Upper lobe of right lung (tissue), 1 donor: ENCODE data around the gene CFD. TPM values are rescaled to one million over a fixed set of nuclear protein-coding genes. Genes with fewer than 3 reads are reported as not detected.
A peak's percentile ranks its signal among the peaks of the same experiment; 100 is the strongest.

Experiments
- ATAC-seq: fragments of 200-7000 bp; cut with Tn5 transposase; one replicate; pipeline ENCODE4 v1.9.1; 2020; ENCODE audit warnings: mild to moderate bottlenecking, moderate library complexity
- DNase-seq: peaks from one replicate; pipeline ENCODE4 v3.0.0-alpha.2; 2020
- H3K27ac ChIP-seq: fragments of 200-600 bp; one replicate; pipeline ENCODE4 v1.8.0; 2022
- H3K27me3 ChIP-seq: fragments of 200-600 bp; one replicate; pipeline ENCODE4 v1.8.0; 2022; ENCODE audit warnings: mild to moderate bottlenecking
- H3K36me3 ChIP-seq: fragments of 200-600 bp; one replicate; pipeline ENCODE4 v1.8.0; 2022
- H3K4me1 ChIP-seq: fragments of 200-600 bp; one replicate; pipeline ENCODE4 v1.8.0; 2022
- H3K4me3 ChIP-seq: fragments of 200-600 bp; one replicate; pipeline ENCODE4 v1.8.0; 2022; ENCODE audit warnings: mild to moderate bottlenecking
- H3K9me3 ChIP-seq: fragments of 200-600 bp; one replicate; pipeline ENCODE4 v1.8.0; 2022
- CTCF ChIP-seq: fragments of 200-600 bp; IDR thresholded peaks from one replicate; pipeline ENCODE4 v1.8.0; 2022; ENCODE audit warnings: antibody characterized with exemption
- intact Hi-C: fragments of 100-400 bp; cut with DNase I; formaldehyde crosslinking; loops from one replicate; pipeline ENCODE4 v1.11.0; 2022
- microRNA-seq: library from miRNA; unstranded; fragments of <30 nt; microRNA quantifications from one replicate; pipeline ENCODE4 v1.2.0, GENCODE V29; 2020; ENCODE audit warnings: borderline microRNAs expressed
- total RNA-seq: library from RNA; stranded (reverse); fragmentation: NEBNext Ultra II Directional; extraction: Animal tissue kit (Norgen Biotek cat#: 25700); gene quantifications from one replicate; pipeline ENCODE4 v1.2.1, GENCODE V29; 2021
- donor health status: DM: no; HTN: yes; CAD: no; lungs with severe emphysema.

The CFD gene
- total RNA-seq, 1 donor from 2014 or later: 153 TPM

GRCh38 chr19:907183-907853 lies 47.9 kb downstream of the CFD start:
- H3K27ac ChIP-seq: no peak overlapping the region
- intact Hi-C loops: no loop called here

GRCh38 chr19:911197-912033 lies 52.0 kb downstream of the CFD start:
- no peak for ATAC-seq
- H3K27me3 ChIP-seq: peaks cover 6% of the 10 kb centered on the region
- H3K4me3 ChIP-seq: no peak overlapping the region
- H3K27ac ChIP-seq: no peak overlapping the region
- DNase-seq: no peak
- intact Hi-C loops: no loop called here
- no peaks in the 10 kb centered on the region for H3K9me3 ChIP-seq
- H3K4me1 ChIP-seq: peaks cover 25% of the 10 kb centered on the region
- TF ChIP-seq CTCF: no peak
- H3K36me3 ChIP-seq: no peaks in the 10 kb centered on the region

More at GRCh38 chr19:907183-907853, 47.9 kb downstream of the CFD start:
- H3K9me3 ChIP-seq: no peaks in the 10 kb centered on the region
- ATAC-seq (peak; percentile 15), DNase-seq (no peak)
- H3K36me3 ChIP-seq: no peaks in the 10 kb centered on the region
- TF ChIP-seq CTCF: no peak
- H3K4me1 ChIP-seq: peaks cover 21% of the 10 kb centered on the region
- H3K27me3 ChIP-seq: no peaks in the 10 kb centered on the region
- no peak overlapping the region for H3K4me3 ChIP-seq

GRCh38 chr19:912181-913079 lies 53.0 kb downstream of the CFD start:
- Histone ChIP-seq H3K36me3 (no peaks in the 10 kb centered on the region), H3K9me3 (no peaks in the 10 kb centered on the region), H3K4me3 (peak overlapping the region; percentile 83), H3K4me1 (peaks cover 31% of the 10 kb centered on the region), H3K27ac (peak overlapping the region; percentile 76), H3K27me3 (peaks cover 16% of the 10 kb centered on the region)
- ATAC-seq: peak; percentile 1
- TF ChIP-seq CTCF: no peak
- DNase-seq: no peak
- intact Hi-C loops: no loop called here

Small RNAs within 50 kb of the gene (microRNA-seq; reads per million reads assigned to microRNA genes)
- 0.83 reads per million for gene MIR3187

Other genes starting within 250 kb of the CFD start
- 36.0 TPM for gene POLRMT, start 226.1 kb upstream of the CFD start, total RNA-seq
- gene FGF22, start 219.8 kb upstream of the CFD start, total RNA-seq: 0.52 TPM
- 32.9 TPM for gene RNF126, start 196.4 kb upstream of the CFD start, total RNA-seq
- gene FSTL3, start 183.3 kb upstream of the CFD start, total RNA-seq: 114 TPM
- not detected for gene PRSS57, start 164.2 kb upstream of the CFD start, total RNA-seq
- gene PALM, start 150.7 kb upstream of the CFD start, total RNA-seq: 56.9 TPM
- gene MISP, start 108.6 kb upstream of the CFD start, total RNA-seq: 15.9 TPM
- gene PTBP1, start 62.2 kb upstream of the CFD start, total RNA-seq: 245 TPM
- gene PLPPR3, start 37.7 kb upstream of the CFD start, total RNA-seq: 0.46 TPM
- gene AZU1, start 31.8 kb upstream of the CFD start, total RNA-seq: 0.75 TPM
- gene PRTN3, start 18.7 kb upstream of the CFD start, total RNA-seq: not detected
- 0.52 TPM for gene ELANE, start 7.4 kb upstream of the CFD start, total RNA-seq
- gene MED16, start 33.5 kb downstream of the CFD start, total RNA-seq: 51.8 TPM
- gene RNU6-9, start 33.8 kb downstream of the CFD start, total RNA-seq: not detected
- 50.7 TPM for gene R3HDM4, start 53.6 kb downstream of the CFD start, total RNA-seq
- gene KISS1R, start 57.7 kb downstream of the CFD start, total RNA-seq: not detected
- 16.1 TPM for gene ARID3A, start 66.4 kb downstream of the CFD start, total RNA-seq
- gene WDR18, start 124.7 kb downstream of the CFD start, total RNA-seq: 21.9 TPM
- not detected for gene GRIN3B, start 140.8 kb downstream of the CFD start, total RNA-seq
- gene TMEM259, start 161.5 kb downstream of the CFD start, total RNA-seq: 167 TPM
- not detected for gene RNU6-2, start 161.9 kb downstream of the CFD start, total RNA-seq
- 220 TPM for gene CNN2, start 166.9 kb downstream of the CFD start, total RNA-seq
- gene ABCA7, start 180.4 kb downstream of the CFD start, total RNA-seq: 51.0 TPM
- gene ARHGAP45, start 207.5 kb downstream of the CFD start, total RNA-seq: 98.2 TPM
- gene POLR2E, start 235.7 kb downstream of the CFD start, total RNA-seq: 155 TPM
- 387 TPM for gene GPX4, start 244.3 kb downstream of the CFD start, total RNA-seq